PC-9 (cell line): ENCODE measurements around the gene TBPL2.

Source experiments
- CTCF ChIP-seq: fragments of 200-600 bp; sonication (generic); conservative IDR thresholded peaks from 2 replicates; pipeline ENCODE4 v1.6.1; 2017; ENCODE audit warnings: mixed run types, antibody characterized with exemption, mild to moderate bottlenecking, moderate library complexity
- EZH2 ChIP-seq: fragments of 200-600 bp; sonication (generic); IDR thresholded peaks from 2 replicates; pipeline ENCODE4 v1.8.0; 2017; ENCODE audit warnings: antibody characterized with exemption, low read depth

- TF ChIP-seq CTCF: no peak
- no peak for TF ChIP-seq EZH2
These were observed 10.1 kb upstream of the TBPL2 start for GRCh38 chr14:55450539-55450938.
